A549 (cell line): ENCODE data around the gene SCRN1.

Source experiments
- CTCF ChIP-seq: fragments of >200 bp; sonication (Bioruptor Twin); formaldehyde crosslinking; IDR thresholded peaks from 3 replicates; pipeline ENCODE4 v1.5.1; 2016
- ESRRA ChIP-seq: fragments of 150-350 bp; IDR thresholded peaks from 2 replicates; pipeline ENCODE4 v1.6.1; 2014; ENCODE audit warnings: mild to moderate bottlenecking, low read length, borderline replicate concordance

- TF ChIP-seq CTCF (no peak), ESRRA (no peak)
Measured at GRCh38 chr7:30001998-30002397, 12.4 kb upstream of the SCRN1 start.
